Posterior vena cava (tissue), 2 donors: ENCODE data around the gene TCP11L2. TPM values are rescaled to one million over a fixed set of nuclear protein-coding genes. Genes with fewer than 3 reads are reported as not detected.
"Not testable (repeated sequence)": the region's sequence is repeated elsewhere in the genome, so short reads cannot be mapped to it uniquely, and the experiment has no call there.

ENCODE experiments used
- DNase-seq: peaks from one replicate; pipeline ENCODE4 v3.0.0-alpha.2; 2020; ENCODE audit warnings: low spot score
- intact Hi-C, 2 donors: fragments of 100-400 bp; cut with DNase I; formaldehyde crosslinking; loops; one replicate each; pipeline versions ENCODE4 v1.14.1 to v1.14.2; 2022 to 2023
- total RNA-seq, 2 donors: library from RNA; stranded (reverse); fragmentation: NEBNext Ultra II Directional; extraction: Animal tissue kit (Norgen Biotek cat#: 25700); gene quantifications; one replicate each; pipeline ENCODE4 v1.2.1, GENCODE V29; 2021
- donor health status: DM: yes; HTN: yes; CAD: no.
- donor health status: DM: yes; HTN: yes; CAD: no.

TCP11L2 gene
- total RNA-seq, 2 donors from 2014 or later: 18.5 to 28.3 TPM

- intact Hi-C loops: loop anchor here in 1 of 2 donors (5.0 kb wide), 1 partner anchor 55 kb away; no protein-coding TSS in a partner anchor
- no peak for DNase-seq
Measured at GRCh38 chr12:106281804-106282203, 20.7 kb upstream of the TCP11L2 start.

GRCh38 chr12:106282457-106283097, 20.0 kb upstream of the TCP11L2 start:
- intact Hi-C loops: loop anchor here in 1 of 2 donors (5.0 kb wide), 1 partner anchor 55 kb away; no protein-coding TSS in a partner anchor

GRCh38 chr12:106284358-106285105, 18.0 kb upstream of the TCP11L2 start:
- DNase-seq: no peak
- intact Hi-C loops: loop anchor here in 1 of 2 donors (5.0 kb wide), 1 partner anchor 57 kb away; no protein-coding TSS in a partner anchor

More at GRCh38 chr12:106282457-106283097, 20.0 kb upstream of the TCP11L2 start:
- no peak for DNase-seq

GRCh38 chr12:106285982-106286381, 16.6 kb upstream of the TCP11L2 start:
- no peak for DNase-seq
- intact Hi-C loops: no loop called here

GRCh38 chr12:106286576-106287162, 15.9 kb upstream of the TCP11L2 start:
- intact Hi-C loops, DNase-seq: not testable (repeated sequence)

- DNase-seq: no peak
- intact Hi-C loops: no loop called here
Measured at GRCh38 chr12:106287364-106287763, 15.2 kb upstream of the TCP11L2 start.

GRCh38 chr12:106288101-106288493, 14.4 kb upstream of the TCP11L2 start:
- intact Hi-C loops: no loop called here
- DNase-seq: no peak

GRCh38 chr12:106288494-106289195, 13.9 kb upstream of the TCP11L2 start:
- intact Hi-C loops: no loop called here

GRCh38 chr12:106289196-106289681, 13.3 kb upstream of the TCP11L2 start:
- DNase-seq: no peak
- intact Hi-C loops: no loop called here

More at GRCh38 chr12:106288494-106289195, 13.9 kb upstream of the TCP11L2 start:
- DNase-seq: no peak

GRCh38 chr12:106290666-106291065, 11.9 kb upstream of the TCP11L2 start:
- intact Hi-C loops: no loop called here
- DNase-seq: no peak

- intact Hi-C loops: no loop called here
- DNase-seq: no peak
Measured at GRCh38 chr12:106291342-106291741, 11.2 kb upstream of the TCP11L2 start.

GRCh38 chr12:106292339-106292738, 10.2 kb upstream of the TCP11L2 start:
- intact Hi-C loops: no loop called here
- DNase-seq: no peak

GRCh38 chr12:106296179-106296877, 6.2 kb upstream of the TCP11L2 start:
- intact Hi-C loops: no loop called here
- no peak for DNase-seq

- no peak for DNase-seq
- intact Hi-C loops: no loop called here
Measured at GRCh38 chr12:106297075-106297474, 5.5 kb upstream of the TCP11L2 start.

GRCh38 chr12:106297681-106298080, 4.9 kb upstream of the TCP11L2 start:
- DNase-seq: no peak
- intact Hi-C loops: no loop called here

- intact Hi-C loops: no loop called here
- no peak for DNase-seq
Measured at GRCh38 chr12:106299202-106299774, 3.2 kb upstream of the TCP11L2 start.

GRCh38 chr12:106300761-106301160, 1.8 kb upstream of the TCP11L2 start:
- intact Hi-C loops: loop anchor here in 1 of 2 donors (10.0 kb wide), 1 partner anchor 56 kb away; the partner anchor contains the start of gene CKAP4

GRCh38 chr12:106301241-106301610, 1.3 kb upstream of the TCP11L2 start:
- intact Hi-C loops: loop anchor here in 1 of 2 donors (10.0 kb wide), 1 partner anchor 56 kb away; the partner anchor contains the start of gene CKAP4
- no peak for DNase-seq

More at GRCh38 chr12:106300761-106301160, 1.8 kb upstream of the TCP11L2 start:
- no peak for DNase-seq
